Fibroblast of pulmonary artery (primary cell): ENCODE data around the gene PTCH2.

Source experiments
- DNase-seq: peaks from one replicate; pipeline ENCODE4 v3.0.0-alpha.2; 2010; ENCODE audit warnings: low read depth
- H3K4me3 ChIP-seq: replicated peaks from 2 replicates; pipeline ENCODE4 v1.5.1; 2011; ENCODE audit warnings: low read depth, mild to moderate bottlenecking, control low read depth, low read length, moderate library complexity
- CTCF ChIP-seq: IDR thresholded peaks from 2 replicates; pipeline ENCODE4 v1.5.1; 2011; ENCODE audit warnings: mild to moderate bottlenecking, control low read depth, low read length, inconsistent platforms; ENCODE audit errors: missing control alignments

The PTCH2 gene

GRCh38 chr1:44854970-44855369 is 11.9 kb upstream of the PTCH2 start:
- no peak for DNase-seq
- TF ChIP-seq CTCF = no peak
- no peak overlapping the region for H3K4me3 ChIP-seq

GRCh38 chr1:44853201-44853600 is 10.1 kb upstream of the PTCH2 start:
- DNase-seq = no peak
- TF ChIP-seq CTCF = no peak
- H3K4me3 ChIP-seq = no peak overlapping the region

GRCh38 chr1:44851308-44851707 is 8.3 kb upstream of the PTCH2 start:
- TF ChIP-seq CTCF = no peak
- no peak for DNase-seq
- H3K4me3 ChIP-seq = no peak overlapping the region

- no peak for DNase-seq
- H3K4me3 ChIP-seq = no peak overlapping the region
- no peak for TF ChIP-seq CTCF
Measured at GRCh38 chr1:44849575-44850132, 6.6 kb upstream of the PTCH2 start.

- peak; percentile 36 for DNase-seq
- TF ChIP-seq CTCF = no peak
- no peak overlapping the region for H3K4me3 ChIP-seq
Measured at GRCh38 chr1:44848456-44849181, 5.6 kb upstream of the PTCH2 start.

GRCh38 chr1:44847845-44848244 is 4.8 kb upstream of the PTCH2 start:
- no peak for TF ChIP-seq CTCF
- no peak overlapping the region for H3K4me3 ChIP-seq
- DNase-seq = no peak

DNA sequence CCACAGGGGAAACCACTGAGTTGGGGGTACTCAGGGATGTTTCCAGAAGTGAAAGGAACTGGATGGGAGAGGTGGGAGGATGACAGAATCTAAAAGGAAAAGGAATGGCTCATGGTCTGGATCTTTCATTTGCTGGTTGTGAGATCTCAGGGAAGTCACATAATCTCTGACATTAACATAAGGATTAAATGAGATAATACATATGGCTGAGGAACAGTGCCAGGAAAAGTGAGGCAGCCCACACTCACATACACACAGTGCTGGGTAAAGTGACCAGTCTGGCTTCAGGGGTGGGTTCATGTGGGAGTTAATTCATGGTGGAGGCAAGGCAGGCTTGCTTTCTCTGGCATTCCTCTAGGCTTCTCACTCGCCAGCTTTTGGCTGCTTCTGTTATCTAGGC is 3.9 kb upstream of the PTCH2 start:
- TF ChIP-seq CTCF = no peak
- DNase-seq = no peak
- no peak overlapping the region for H3K4me3 ChIP-seq
